Endothelial cell of umbilical vein (primary cell): Measurements from ENCODE around the gene SRA1. TPM values are rescaled to one million over a fixed set of nuclear protein-coding genes. Genes with fewer than 3 reads are reported as not detected.

ENCODE experiments used
- BruUV-seq: library from RNA; stranded (reverse); fragments of 400-500 nt; replicated peaks from 2 replicates; lab custom pipeline; 2021; lab: Mats Ljungman, UMichigan
- CTCF ChIA-PET: fragments of 300-600, 350-600 bp; sonication (Branson Sonifier 250); formaldehyde crosslinking; loops from one replicate; lab custom pipeline; 2021; ENCODE audit warnings: antibody characterized with exemption, inconsistent platforms; lab: Charles Lee
- POLR2A ChIA-PET: fragments of 300-600, 350-600 bp; sonication (Branson Sonifier 250); formaldehyde crosslinking; loops from one replicate; lab custom pipeline; 2021; ENCODE audit warnings: antibody characterized with exemption, inconsistent platforms; lab: Charles Lee
- DNase-seq: peaks from one replicate; pipeline ENCODE4 v3.0.0-alpha.2; 2011; ENCODE audit warnings: low read depth, low spot score
- FAIRE-seq: peaks from 2 replicates; lab custom pipeline; 2011; peaks lifted over from hg19 to GRCh38; lab: Jason Lieb, UNC
- H2AFZ ChIP-seq: 2 replicates; pipeline ENCODE4 v1.6.0; 2012; ENCODE audit warnings: low read depth, low read length, control low read depth, inconsistent platforms
- H3K27ac ChIP-seq: 2 replicates; pipeline ENCODE4 v1.5.1; 2011; ENCODE audit warnings: low read depth, mild to moderate bottlenecking, control low read depth, low read length, moderate library complexity; ENCODE audit not compliant: insufficient read depth
- H3K27me3 ChIP-seq, 2 experiments: 2 replicates each; pipeline versions ENCODE4 v1.6.0 to v1.6.1; 2011; ENCODE audit warnings: low read length in 2 of 2, mixed read lengths in 1 of 2; ENCODE audit not compliant: control insufficient read depth in 2 of 2, insufficient read depth in 2 of 2
- H3K36me3 ChIP-seq, 2 experiments: 2 replicates in 1 of 2; 3 replicates in 1 of 2; pipeline ENCODE4 v1.5.1; 2011; ENCODE audit warnings: low read length in 2 of 2, mild to moderate bottlenecking in 1 of 2, moderate library complexity in 1 of 2; ENCODE audit not compliant: control insufficient read depth in 2 of 2, insufficient read depth in 2 of 2; ENCODE audit errors: extremely low read depth in 1 of 2
- H3K4me1 ChIP-seq: 3 replicates; pipeline ENCODE4 v1.5.1; 2011; ENCODE audit warnings: mild to moderate bottlenecking, low read length; ENCODE audit not compliant: control insufficient read depth, insufficient read depth; ENCODE audit errors: extremely low read depth
- H3K4me2 ChIP-seq: 2 replicates; pipeline ENCODE4 v1.6.1; 2011; ENCODE audit warnings: low read length, control low read depth, mixed read lengths; ENCODE audit not compliant: insufficient read depth
- H3K4me3 ChIP-seq, 3 experiments: fragments of 200-600 bp in 1 of 3; sonication (generic), shearing (Covaris generic) in 1 of 3; replicated peaks in 1 of 3; 2 replicates each; pipeline ENCODE4 v1.5.1; 2011 to 2016; ENCODE audit warnings: control low read depth in 3 of 3, low read length in 3 of 3, mild to moderate bottlenecking in 2 of 3, inconsistent platforms in 1 of 3, low read depth in 1 of 3, moderate library complexity in 1 of 3; ENCODE audit not compliant: insufficient read depth in 1 of 3
- H3K79me2 ChIP-seq: 2 replicates; pipeline ENCODE4 v1.6.0; 2012; ENCODE audit warnings: low read length, inconsistent platforms; ENCODE audit not compliant: control insufficient read depth, insufficient read depth
- H3K9ac ChIP-seq: replicated peaks from 2 replicates; pipeline ENCODE3; 2011; ENCODE audit warnings: low read length, control low read depth; ENCODE audit not compliant: insufficient read depth; ENCODE audit errors: extremely low read depth
- H3K9me1 ChIP-seq: replicated peaks from 3 replicates; pipeline ENCODE4 v1.6.0; 2011; ENCODE audit warnings: mild to moderate bottlenecking, low read length; ENCODE audit not compliant: control insufficient read depth, insufficient read depth; ENCODE audit errors: extremely low read depth
- H3K9me3 ChIP-seq: replicated peaks from 2 replicates; pipeline ENCODE4 v1.5.1; 2012; ENCODE audit warnings: low read length, inconsistent platforms; ENCODE audit not compliant: control insufficient read depth, insufficient read depth
- H4K20me1 ChIP-seq: replicated peaks from 2 replicates; pipeline ENCODE3; 2011; ENCODE audit warnings: mild to moderate bottlenecking, low read length; ENCODE audit not compliant: control insufficient read depth, insufficient read depth; ENCODE audit errors: extremely low read depth
- CTCF ChIP-seq, 2 donors: IDR thresholded peaks; 1 replicate in 1 of 2; 2 replicates in 1 of 2; pipeline ENCODE4 v1.5.1; 2011; ENCODE audit warnings: low read length in 2 of 2, mild to moderate bottlenecking in 2 of 2, moderate library complexity in 2 of 2, control low read depth in 1 of 2, inconsistent platforms in 1 of 2, low read depth in 1 of 2; ENCODE audit not compliant: insufficient read depth in 1 of 2; ENCODE audit errors: extremely low read depth in 1 of 2
- EZH2 ChIP-seq: IDR thresholded peaks from 2 replicates; pipeline ENCODE4 v1.6.1; 2012; ENCODE audit warnings: borderline replicate concordance, low read depth, mild to moderate bottlenecking, moderate library complexity, low read length, inconsistent platforms; ENCODE audit not compliant: severe bottlenecking
- FOS ChIP-seq: IDR thresholded peaks from 2 replicates; pipeline ENCODE4 v1.6.1; 2011; ENCODE audit warnings: mild to moderate bottlenecking, low read length, moderate library complexity, borderline replicate concordance; ENCODE audit not compliant: insufficient read depth
- GATA2 ChIP-seq: IDR thresholded peaks from 2 replicates; pipeline ENCODE4 v1.7.0; 2011; ENCODE audit warnings: low read depth, mild to moderate bottlenecking, moderate library complexity, mixed read lengths, low read length; ENCODE audit not compliant: insufficient read length, insufficient read depth
- JUN ChIP-seq: IDR thresholded peaks from 2 replicates; pipeline ENCODE4 v1.6.1; 2011; ENCODE audit warnings: borderline replicate concordance, low read depth; ENCODE audit not compliant: insufficient read length, insufficient read depth
- MYC ChIP-seq: IDR thresholded peaks from one replicate; pipeline ENCODE4 v1.6.1; 2011; ENCODE audit warnings: mild to moderate bottlenecking, low read depth, low read length
- POLR2A ChIP-seq: IDR thresholded peaks from 2 replicates; pipeline ENCODE4 v1.6.1; 2012; ENCODE audit warnings: low read depth, mild to moderate bottlenecking, control low read depth, low read length
- POLR2AphosphoS5 ChIP-seq: IDR thresholded peaks from 2 replicates; pipeline ENCODE4 v1.6.1; 2012; ENCODE audit warnings: low read depth, mild to moderate bottlenecking, control low read depth, low read length, moderate library complexity; ENCODE audit not compliant: insufficient read depth
- dilution Hi-C: fragments of 300-500 bp; cut with MboI; formaldehyde crosslinking; loops from one replicate; pipeline ENCODE4 v1.15.0; 2019; ENCODE audit warnings: low sequenced_read_pairs; ENCODE audit not compliant: extremely low pct_ligation_motif_present
- intact Hi-C: fragments of 100-400 bp; cut with micrococcal nuclease; formaldehyde crosslinking; loops from one replicate; pipeline ENCODE4 v1.10.0; 2022
- polyA plus RNA-seq, 4 experiments: library from polyadenylated mRNA; depleted of rRNA in 3 of 4; stranded (reverse) in 3 of 4; unstranded in 1 of 4; fragments of >200 nt; gene quantifications; 2 replicates each; pipeline versions ENCODE4 v1.2.1 to v1.2.3, GENCODE V29; 2011 to 2012; ENCODE audit warnings: missing spikeins in 1 of 4
- total RNA-seq: library from RNA; stranded (reverse); gene quantifications from 2 replicates; pipeline ENCODE4 v1.2.3, GENCODE V29; 2021
- TF ChIP-seq, protein P1 (sequence below): IDR thresholded peaks from 2 replicates; pipeline ENCODE4 v1.6.1; 2011; ENCODE audit not compliant: insufficient read depth, insufficient read length

Gene SRA1
- total and polyA plus RNA-seq, 2 donors (not counting 3 experiments of a cell fraction or from before 2014, with no cell fraction given): 17.6 to 19.7 TPM

DNA sequence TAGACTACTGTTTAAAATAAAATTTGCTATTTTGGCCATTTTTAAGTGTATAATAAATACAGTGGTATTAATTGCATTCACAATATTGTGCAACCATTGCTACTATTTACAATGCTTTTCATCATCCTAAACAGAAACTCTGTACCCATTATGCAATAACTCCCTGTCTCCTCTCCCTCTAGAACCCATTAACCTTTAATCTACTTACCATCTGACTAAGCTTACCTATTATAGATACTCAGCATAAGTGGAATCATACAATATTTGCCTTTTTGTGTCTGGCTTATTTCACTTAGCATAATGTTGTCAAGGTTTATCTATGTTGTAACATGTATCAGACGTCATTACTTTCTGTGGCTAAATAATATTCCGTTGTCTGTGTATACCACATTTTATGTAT, 49.8 kb upstream of the SRA1 start:
- Histone ChIP-seq H4K20me1 (no peaks in the 10 kb centered on the region), H3K9me1 (no peaks in the 10 kb centered on the region), H3K36me3 (no peaks in the 10 kb centered on the region), H3K4me1 (peaks cover 20% of the 10 kb centered on the region), H3K4me2 (no peak overlapping the region), H3K9ac (no peak overlapping the region), H3K27me3 (no peaks in the 10 kb centered on the region), H3K27ac (no peak overlapping the region), H3K79me2 (no peaks in the 10 kb centered on the region), H3K4me3 (no peak overlapping the region), H3K9me3 (no peaks in the 10 kb centered on the region), H2AFZ (no peak overlapping the region)
- ChIA-PET CTCF (no interaction called here), POLR2A (no interaction called here)
- DNase-seq (no peak), FAIRE-seq (no peak)
- TF ChIP-seq MYC: no peak
- TF ChIP-seq EZH2: no peak
- TF ChIP-seq JUN: no peak
- TF ChIP-seq CTCF (IDR thresholded peaks at IDR 0.05; ENCODE audit: extremely low read depth in 1 of 2, insufficient read depth in 1 of 2, low read depth in 1 of 2, low read length in 2 of 2): no peak
- TF ChIP-seq POLR2A: no peak
- TF ChIP-seq, protein P1, sequence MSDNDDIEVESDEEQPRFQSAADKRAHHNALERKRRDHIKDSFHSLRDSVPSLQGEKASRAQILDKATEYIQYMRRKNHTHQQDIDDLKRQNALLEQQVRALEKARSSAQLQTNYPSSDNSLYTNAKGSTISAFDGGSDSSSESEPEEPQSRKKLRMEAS: no peak
- TF ChIP-seq FOS: no peak
- TF ChIP-seq POLR2AphosphoS5: no peak
- no peak for TF ChIP-seq GATA2
- dilution Hi-C loops: no loop called here
- intact Hi-C loops: no loop called here
- no TSS peak for BruUV-seq
